ENCODE measurements around the gene TMEM117.

- TF ChIP-seq POLR2A (IDR thresholded peaks at IDR 0.05; ENCODE audit: extremely low read depth, insufficient read length): no peak
- TF ChIP-seq CTCF (IDR thresholded peaks at IDR 0.05; ENCODE audit: low read depth, low read length): no peak
Measured at GRCh38 chr12:43842259-43842658, 6.4 kb downstream of the TMEM117 start.

Measured in NB4 (cell line).